Measurements from ENCODE around the gene HOPX. TPM values are rescaled to one million over a fixed set of nuclear protein-coding genes. Genes with fewer than 3 reads are reported as not detected.

Gene HOPX
- total RNA-seq, 3 donors from 2014 or later (not counting 1 experiment from before 2014, with no cell fraction given): 152 to 240 (median 167) TPM

GRCh38 chr4:56626420-56626819, 54.7 kb downstream of the HOPX start:
- intact Hi-C loops (cut with micrococcal nuclease): no loop called here
- peaks cover 8% of the 10 kb centered on the region for H3K9me3 ChIP-seq (ENCODE audit: control insufficient read depth, insufficient read depth, low read length)
- Mint-ChIP-seq H3K36me3 (peaks cover 6% of the 10 kb centered on the region), H3K4me3 (no peak overlapping the region), H3K4me1 (peaks cover 17 to 27% of the 10 kb centered on the region in 2 donors), H3K27ac (no peak overlapping the region), H3K9me3 (no peaks in the 10 kb centered on the region), H3K27me3 (ENCODE audit: low read depth in 2 of 2) (no peaks in the 10 kb centered on the region)
- no peaks in the 10 kb centered on the region for H3K36me3 ChIP-seq (ENCODE audit: control insufficient read depth, insufficient read depth, low read length)
- H3K27me3 ChIP-seq (ENCODE audit: control insufficient read depth, insufficient read depth, low read length): no peaks in the 10 kb centered on the region
- no peak for TF ChIP-seq CTCF (IDR thresholded peaks at IDR 0.05)
- 95% methylated on average over 1 of the region's 1 CpG for WGBS (ENCODE audit: insufficient coverage)
- no peak for ATAC-seq
- no peak overlapping the region for H3K27ac ChIP-seq (ENCODE audit: low read length)
- H3K4me3 ChIP-seq (ENCODE audit: low read length): no peak overlapping the region
- H3K4me1 ChIP-seq (ENCODE audit: control insufficient read depth, insufficient read depth, low read length): peaks cover 11% of the 10 kb centered on the region
- no peak for DNase-seq

GRCh38 chr4:56622176-56622575, 58.9 kb downstream of the HOPX start:
- peaks cover 13 to 18% of the 10 kb centered on the region in 2 donors for H3K4me1 Mint-ChIP-seq
- Histone ChIP-seq H3K27me3 (ENCODE audit: control insufficient read depth, insufficient read depth, low read length) (no peaks in the 10 kb centered on the region), H3K9me3 (ENCODE audit: control insufficient read depth, insufficient read depth, low read length) (peaks cover 8% of the 10 kb centered on the region), H3K4me3 (ENCODE audit: low read length) (no peak overlapping the region), H3K36me3 (ENCODE audit: control insufficient read depth, insufficient read depth, low read length) (no peaks in the 10 kb centered on the region), H3K4me1 (ENCODE audit: control insufficient read depth, insufficient read depth, low read length) (peaks cover 5% of the 10 kb centered on the region), H3K27ac (ENCODE audit: low read length) (no peak overlapping the region)
- no peak overlapping the region for H3K4me3 Mint-ChIP-seq
- H3K27me3 Mint-ChIP-seq (ENCODE audit: low read depth in 2 of 2): peaks cover 0 to 4% of the 10 kb centered on the region in 2 donors
- ATAC-seq (no peak), DNase-seq (no peak)
- H3K27ac Mint-ChIP-seq: no peak overlapping the region
- intact Hi-C loops (cut with micrococcal nuclease): no loop called here
- TF ChIP-seq CTCF (IDR thresholded peaks at IDR 0.05): no peak
- no peaks in the 10 kb centered on the region for H3K9me3 Mint-ChIP-seq
- WGBS (ENCODE audit: insufficient coverage): 100% methylated on average over 1 of the region's 1 CpG
- H3K36me3 Mint-ChIP-seq: peaks cover 6% of the 10 kb centered on the region

GRCh38 chr4:56619816-56620215, 61.3 kb downstream of the HOPX start:
- H3K27me3 Mint-ChIP-seq (ENCODE audit: low read depth in 2 of 2): peaks cover 0 to 4% of the 10 kb centered on the region in 2 donors
- ATAC-seq (no peak), DNase-seq (no peak)
- Histone ChIP-seq H3K27ac (ENCODE audit: low read length) (no peak overlapping the region), H3K36me3 (ENCODE audit: control insufficient read depth, insufficient read depth, low read length) (no peaks in the 10 kb centered on the region), H3K9me3 (ENCODE audit: control insufficient read depth, insufficient read depth, low read length) (peaks cover 6% of the 10 kb centered on the region), H3K4me1 (ENCODE audit: control insufficient read depth, insufficient read depth, low read length) (no peaks in the 10 kb centered on the region), H3K4me3 (ENCODE audit: low read length) (no peak overlapping the region), H3K27me3 (ENCODE audit: control insufficient read depth, insufficient read depth, low read length) (no peaks in the 10 kb centered on the region)
- H3K36me3 Mint-ChIP-seq: peaks cover 6% of the 10 kb centered on the region
- no peak overlapping the region for H3K27ac Mint-ChIP-seq
- 89% methylated on average over 1 of the region's 1 CpG for WGBS (ENCODE audit: insufficient coverage)
- no peak for TF ChIP-seq CTCF (IDR thresholded peaks at IDR 0.05)
- H3K4me3 Mint-ChIP-seq: no peak overlapping the region
- intact Hi-C loops (cut with micrococcal nuclease): no loop called here
- H3K9me3 Mint-ChIP-seq: no peaks in the 10 kb centered on the region
- peaks cover 5 to 11% of the 10 kb centered on the region in 2 donors for H3K4me1 Mint-ChIP-seq

- Mint-ChIP-seq H3K4me1 (peaks cover 5 to 11% of the 10 kb centered on the region in 2 donors), H3K27ac (no peak overlapping the region), H3K36me3 (peaks cover 5% of the 10 kb centered on the region), H3K4me3 (no peak overlapping the region), H3K9me3 (no peaks in the 10 kb centered on the region), H3K27me3 (ENCODE audit: low read depth in 2 of 2) (peaks cover 0 to 4% of the 10 kb centered on the region in 2 donors)
- 0% methylated on average over 1 of the region's 2 CpGs for WGBS (ENCODE audit: insufficient coverage)
- no peaks in the 10 kb centered on the region for H3K4me1 ChIP-seq (ENCODE audit: control insufficient read depth, insufficient read depth, low read length)
- intact Hi-C loops (cut with micrococcal nuclease): no loop called here
- no peaks in the 10 kb centered on the region for H3K36me3 ChIP-seq (ENCODE audit: control insufficient read depth, insufficient read depth, low read length)
- H3K9me3 ChIP-seq (ENCODE audit: control insufficient read depth, insufficient read depth, low read length): no peaks in the 10 kb centered on the region
- ATAC-seq (no peak), DNase-seq (no peak)
- no peak for TF ChIP-seq CTCF (IDR thresholded peaks at IDR 0.05)
- no peak overlapping the region for H3K27ac ChIP-seq (ENCODE audit: low read length)
- H3K27me3 ChIP-seq (ENCODE audit: control insufficient read depth, insufficient read depth, low read length): no peaks in the 10 kb centered on the region
- H3K4me3 ChIP-seq (ENCODE audit: low read length): no peak overlapping the region
Measured at GRCh38 chr4:56619160-56619559, 61.9 kb downstream of the HOPX start.
